Esophagus muscularis mucosa (tissue), 4 donors: Measurements from ENCODE around the gene FTH1. TPM values are rescaled to one million over a fixed set of nuclear protein-coding genes. Genes with fewer than 3 reads are reported as not detected.
"Not testable (repeated sequence)": the region's sequence is repeated elsewhere in the genome, so short reads cannot be mapped to it uniquely, and the experiment has no call there.

Experiments used
- DNase-seq: peaks from one replicate; pipeline ENCODE4 v3.0.0-alpha.2; 2017; ENCODE audit errors: extremely low spot score
- H3K27ac ChIP-seq, 4 donors: fragments of 200-600 bp; sonication (generic); replicated peaks in 1 of 4; 1 replicate in 3 of 4; 2 replicates in 1 of 4; pipeline ENCODE4 v1.5.1; 2016 to 2019; ENCODE audit warnings: mild to moderate bottlenecking in 1 of 4
- H3K27me3 ChIP-seq, 4 donors: fragments of 200-600 bp; sonication (generic); one replicate each; pipeline versions ENCODE4 v1.5.1 to v1.6.0; 2016 to 2019
- H3K36me3 ChIP-seq, 4 donors: fragments of 200-600 bp; sonication (generic); one replicate each; pipeline ENCODE4 v1.5.1; 2016 to 2019
- H3K4me1 ChIP-seq, 4 donors: fragments of 200-600 bp; sonication (generic); one replicate each; pipeline ENCODE4 v1.5.1; 2016 to 2019
- H3K4me3 ChIP-seq, 4 donors: fragments of 200-600 bp; sonication (generic); 1 replicate in 2 of 4; 2 replicates in 2 of 4; pipeline ENCODE4 v1.5.1; 2016 to 2019; ENCODE audit warnings: mild to moderate bottlenecking in 4 of 4, moderate library complexity in 1 of 4
- H3K9me3 ChIP-seq, 4 donors: fragments of 200-600 bp; sonication (generic); 1 replicate in 3 of 4; 2 replicates in 1 of 4; pipeline ENCODE4 v1.5.1; 2016 to 2019
- EP300 ChIP-seq: sonication (generic); formaldehyde crosslinking; IDR thresholded peaks from one replicate; pipeline ENCODE4 v1.6.1; 2017; ENCODE audit warnings: antibody characterized with exemption
- POLR2A ChIP-seq: fragments of 450-650 bp; IDR thresholded peaks from one replicate; pipeline ENCODE4 v1.6.1; 2017; ENCODE audit warnings: antibody characterized with exemption, moderate library complexity, mild to moderate bottlenecking, low read depth
- POLR2AphosphoS5 ChIP-seq, 2 donors: sonication (generic); formaldehyde crosslinking; IDR thresholded peaks; one replicate each; pipeline ENCODE4 v1.6.1; 2017; ENCODE audit warnings: antibody characterized with exemption in 2 of 2
- WGBS: methylation state at CpG from one replicate; pipeline ENCODE4 v1.1.5; 2018; 5-methylcytosine and 5-hydroxymethylcytosine counted together
- intact Hi-C: fragments of 100-400 bp; cut with DNase I; formaldehyde crosslinking; loops from one replicate; pipeline ENCODE4 v1.15.1; 2023
- total RNA-seq, 4 donors: library from RNA; depleted of rRNA; stranded (reverse); fragments of >200 nt; gene quantifications; one replicate each; pipeline versions ENCODE4 v1.1.0 to v1.2.1, GENCODE V29; 2016
- TF ChIP-seq, protein P1 (sequence below), 3 experiments: fragments of 200-600 bp in 2 of 3; fragments of 450-650 bp in 1 of 3; sonication (generic) in 2 of 3; IDR thresholded peaks; one replicate each; pipeline ENCODE4 v1.5.1; 2017 to 2019; ENCODE audit warnings: antibody characterized with exemption in 3 of 3, mild to moderate bottlenecking in 2 of 3, moderate library complexity in 1 of 3

Gene FTH1
- total RNA-seq, 4 donors from 2014 or later, result 1,795 to 3,027 (median 2,719) TPM

- intact Hi-C loops, result no loop called here
- whole genome bisulfite sequencing, result 62% methylated on average over 2 of the region's 3 CpGs
- H3K27me3 ChIP-seq, result no peaks in the 10 kb centered on the region
- H3K36me3 ChIP-seq, result no peaks in the 10 kb centered on the region
- TF ChIP-seq EP300 (no peak), POLR2A (no peak)
- TF ChIP-seq, protein P1, sequence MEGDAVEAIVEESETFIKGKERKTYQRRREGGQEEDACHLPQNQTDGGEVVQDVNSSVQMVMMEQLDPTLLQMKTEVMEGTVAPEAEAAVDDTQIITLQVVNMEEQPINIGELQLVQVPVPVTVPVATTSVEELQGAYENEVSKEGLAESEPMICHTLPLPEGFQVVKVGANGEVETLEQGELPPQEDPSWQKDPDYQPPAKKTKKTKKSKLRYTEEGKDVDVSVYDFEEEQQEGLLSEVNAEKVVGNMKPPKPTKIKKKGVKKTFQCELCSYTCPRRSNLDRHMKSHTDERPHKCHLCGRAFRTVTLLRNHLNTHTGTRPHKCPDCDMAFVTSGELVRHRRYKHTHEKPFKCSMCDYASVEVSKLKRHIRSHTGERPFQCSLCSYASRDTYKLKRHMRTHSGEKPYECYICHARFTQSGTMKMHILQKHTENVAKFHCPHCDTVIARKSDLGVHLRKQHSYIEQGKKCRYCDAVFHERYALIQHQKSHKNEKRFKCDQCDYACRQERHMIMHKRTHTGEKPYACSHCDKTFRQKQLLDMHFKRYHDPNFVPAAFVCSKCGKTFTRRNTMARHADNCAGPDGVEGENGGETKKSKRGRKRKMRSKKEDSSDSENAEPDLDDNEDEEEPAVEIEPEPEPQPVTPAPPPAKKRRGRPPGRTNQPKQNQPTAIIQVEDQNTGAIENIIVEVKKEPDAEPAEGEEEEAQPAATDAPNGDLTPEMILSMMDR (IDR thresholded peaks at IDR 0.05), result no peak
- H3K27ac ChIP-seq, result no peak overlapping the region
- no peak for DNase-seq
- no peaks in the 10 kb centered on the region for H3K4me1 ChIP-seq
- H3K9me3 ChIP-seq, result no peaks in the 10 kb centered on the region
- no peak overlapping the region for H3K4me3 ChIP-seq
Measured at GRCh38 chr11:62012451-62012831, 45.0 kb upstream of the FTH1 start.

DNA sequence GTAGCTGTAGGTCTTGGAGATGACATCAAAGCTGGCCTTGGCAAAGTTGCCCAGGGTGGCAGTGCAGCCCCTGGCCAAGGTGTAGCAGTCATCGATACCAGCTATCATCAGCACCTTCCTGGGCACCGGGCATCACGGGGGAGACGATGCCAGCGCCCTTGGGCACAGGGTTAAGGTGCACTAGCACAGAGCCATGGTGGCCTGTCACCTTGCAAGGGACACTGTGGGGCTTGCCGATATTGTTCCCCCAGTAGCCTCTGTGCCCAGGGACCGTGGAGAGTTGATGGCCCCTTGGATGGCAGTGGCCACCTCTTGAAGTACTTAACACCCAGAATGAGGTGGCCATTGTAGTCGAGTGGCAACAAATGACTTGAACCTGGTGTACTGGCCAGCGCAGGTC is 44.4 kb upstream of the FTH1 start:
- Histone ChIP-seq H3K27ac (no peak overlapping the region), H3K9me3 (no peaks in the 10 kb centered on the region), H3K4me3 (no peak overlapping the region), H3K4me1 (no peaks in the 10 kb centered on the region), H3K27me3 (no peaks in the 10 kb centered on the region), H3K36me3 (no peaks in the 10 kb centered on the region)
- WGBS, result 96% methylated on average over 7 of the region's 9 CpGs
- intact Hi-C loops, result no loop called here
- no peak for DNase-seq
- TF ChIP-seq POLR2AphosphoS5 (IDR thresholded peaks at IDR 0.05), result no peak
- no peak for TF ChIP-seq POLR2A
- TF ChIP-seq EP300, result no peak
- TF ChIP-seq, protein P1 (IDR thresholded peaks at IDR 0.05), result no peak

GRCh38 chr11:62010935-62011528 is 43.6 kb upstream of the FTH1 start:
- 97% methylated on average over 4 of the region's 4 CpGs for WGBS
- H3K36me3 ChIP-seq, result no peaks in the 10 kb centered on the region
- H3K27me3 ChIP-seq, result no peaks in the 10 kb centered on the region
- H3K9me3 ChIP-seq, result no peaks in the 10 kb centered on the region
- TF ChIP-seq POLR2A (no peak), POLR2AphosphoS5 (IDR thresholded peaks at IDR 0.05) (no peak), EP300 (no peak)
- TF ChIP-seq, protein P1 (IDR thresholded peaks at IDR 0.05), result no peak
- no peak overlapping the region for H3K27ac ChIP-seq
- no peak overlapping the region for H3K4me3 ChIP-seq
- no peak for DNase-seq
- H3K4me1 ChIP-seq, result no peaks in the 10 kb centered on the region
- intact Hi-C loops, result no loop called here

GRCh38 chr11:62008193-62008592 is 40.8 kb upstream of the FTH1 start:
- intact Hi-C loops, result no loop called here
- Histone ChIP-seq H3K4me1 (peaks cover 0 to 13% (median 5%) of the 10 kb centered on the region in 4 donors), H3K27me3 (no peaks in the 10 kb centered on the region), H3K4me3 (no peak overlapping the region), H3K27ac (no peak overlapping the region), H3K9me3 (no peaks in the 10 kb centered on the region), H3K36me3 (no peaks in the 10 kb centered on the region)
- 96% methylated on average over 1 of the region's 1 CpG for WGBS
- TF ChIP-seq EP300 (no peak), POLR2AphosphoS5 (IDR thresholded peaks at IDR 0.05) (no peak), POLR2A (no peak)
- TF ChIP-seq, protein P1 (IDR thresholded peaks at IDR 0.05), result no peak
- DNase-seq, result no peak

GRCh38 chr11:62004473-62004872 is 37.0 kb upstream of the FTH1 start:
- Histone ChIP-seq H3K27ac (no peak overlapping the region), H3K4me1 (peaks cover 0 to 20% (median 5%) of the 10 kb centered on the region in 4 donors), H3K4me3 (no peak overlapping the region), H3K9me3 (peaks cover 0 to 5% (median 3%) of the 10 kb centered on the region in 4 donors), H3K27me3 (no peaks in the 10 kb centered on the region), H3K36me3 (no peaks in the 10 kb centered on the region)
- 59% methylated on average over 2 of the region's 2 CpGs for WGBS
- DNase-seq, result no peak
- TF ChIP-seq, protein P1 (IDR thresholded peaks at IDR 0.05), result no peak
- TF ChIP-seq POLR2A (no peak), POLR2AphosphoS5 (IDR thresholded peaks at IDR 0.05) (no peak), EP300 (no peak)
- intact Hi-C loops, result no loop called here

DNA sequence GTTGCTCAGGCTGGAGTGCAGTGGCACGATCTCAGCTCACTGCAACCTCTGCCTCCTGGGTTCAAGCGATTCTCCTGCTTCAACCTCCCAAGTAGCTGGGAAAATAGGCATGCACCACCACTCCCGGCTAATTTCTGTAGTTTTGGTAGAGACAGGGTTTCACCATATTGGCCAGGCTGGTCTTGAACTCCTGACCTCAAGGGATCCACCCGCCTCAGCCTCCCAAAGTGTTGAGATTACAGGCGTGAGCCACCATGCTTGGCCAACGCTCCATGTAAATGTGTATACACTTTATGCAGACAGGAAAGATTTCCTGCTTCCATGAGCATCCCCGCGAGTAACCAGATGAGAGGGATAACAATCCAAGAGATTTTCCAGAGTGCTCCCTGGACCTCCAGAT is 34.8 kb upstream of the FTH1 start:
- H3K9me3 ChIP-seq, DNase-seq, H3K27me3 ChIP-seq, intact Hi-C loops, H3K36me3 ChIP-seq, H3K4me3 ChIP-seq: not testable (repeated sequence)
- WGBS, result 95% methylated on average over 8 of the region's 8 CpGs
- H3K27ac ChIP-seq, result peak overlapping the region in 1 of 4 donors; percentile 39
- H3K4me1 ChIP-seq, result peaks cover 0 to 20% (median 5%) of the 10 kb centered on the region in 4 donors
